H1 (cell line): Measurements from ENCODE around the gene GIMAP2. TPM values are rescaled to one million over a fixed set of nuclear protein-coding genes. Genes with fewer than 3 reads are reported as not detected.

Experiments
- CHD1 ChIP-seq: IDR thresholded peaks from 2 replicates; pipeline ENCODE4 v1.6.1; 2012; ENCODE audit warnings: low read depth, low read length, improper control_type of control experiment
- FOSL1 ChIP-seq: IDR thresholded peaks from 2 replicates; pipeline ENCODE4 v1.6.1; 2011; ENCODE audit warnings: mild to moderate bottlenecking, low read depth, low read length, moderate library complexity; ENCODE audit not compliant: insufficient read depth
- KDM5A ChIP-seq: fragments of 200-600 bp; IDR thresholded peaks from 2 replicates; pipeline ENCODE4 v1.7.1; 2012; ENCODE audit warnings: mild to moderate bottlenecking, low read length, inconsistent platforms, mixed read lengths
- POU5F1 ChIP-seq: IDR thresholded peaks from 2 replicates; pipeline ENCODE4 v1.6.1; 2011; ENCODE audit warnings: low read depth, mild to moderate bottlenecking, low read length, moderate library complexity
- RNF2 ChIP-seq: fragments of 200-900, 300-1000 bp; sonication (generic); IDR thresholded peaks from 2 replicates; pipeline ENCODE4 v1.7.1; 2016; ENCODE audit warnings: borderline replicate concordance, low read depth, mild to moderate bottlenecking, antibody characterized with exemption, low read length; ENCODE audit not compliant: poor library complexity, severe bottlenecking; ENCODE audit errors: missing control alignments
- polyA plus RNA-seq, 7 experiments: library from polyadenylated mRNA; depleted of rRNA in 3 of 7; stranded (reverse) in 5 of 7; unstranded in 2 of 7; fragments of >200 nt in 5 of 7; fragments of 200-250 nt in 2 of 7; gene quantifications; 1 replicate in 5 of 7; 2 replicates in 1 of 7; 4 replicates in 1 of 7; pipeline versions ENCODE4 v1.2.1 to v1.2.3, GENCODE V29; 2011 to 2013; ENCODE audit warnings: missing spikeins in 2 of 7, mixed read lengths in 2 of 7
- total RNA-seq: library from RNA; stranded (reverse); fragmentation: NEBNext Ultra II Directional; extraction: Animal tissue kit (Norgen Biotek cat#: 25700); gene quantifications from 2 replicates; pipeline ENCODE4 v1.2.1, GENCODE V29; 2021

GIMAP2 gene
- total and polyA plus RNA-seq, 2 of the 8 experiments (the other 6 are each of a cell fraction or from before 2014, with no cell fraction given): not detected

DNA sequence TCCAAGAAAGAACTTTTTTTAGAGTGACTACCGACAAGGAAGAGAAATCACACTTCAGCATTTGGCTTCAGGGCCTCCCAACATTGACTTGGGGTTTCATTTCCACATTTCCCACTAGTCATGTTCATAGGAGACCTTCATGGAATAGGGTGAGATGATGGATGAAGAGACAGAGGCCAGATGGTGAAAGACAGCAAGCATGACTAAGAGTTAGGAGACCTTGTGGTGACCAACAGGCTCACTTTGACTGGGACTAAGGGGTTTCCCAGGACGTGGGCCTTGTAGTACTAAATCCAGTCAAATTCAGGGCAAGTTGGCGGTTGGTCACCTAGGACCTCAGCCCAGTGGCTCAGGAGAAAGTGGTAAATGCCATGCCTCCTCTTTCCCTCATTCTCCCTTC, 48.7 kb downstream of the GIMAP2 start (continued):
- no peak for TF ChIP-seq KDM5A
- TF ChIP-seq POU5F1: no peak
- no peak for TF ChIP-seq CHD1
- no peak for TF ChIP-seq RNF2
- no peak for TF ChIP-seq FOSL1
